Liver (tissue), 9 donors: ENCODE measurements around the gene ERAP2. TPM values are rescaled to one million over a fixed set of nuclear protein-coding genes. Genes with fewer than 3 reads are reported as not detected.

Source experiments
- DNase-seq: peaks from one replicate; pipeline ENCODE4 v3.0.0-alpha.2; 2017; ENCODE audit warnings: low spot score
- H3K27ac ChIP-seq, 2 donors: one replicate each; pipeline ENCODE4 v1.7.0; 2013; ENCODE audit warnings: inconsistent platforms in 2 of 2, low read length in 2 of 2, control low read depth in 1 of 2, low read depth in 1 of 2, mild to moderate bottlenecking in 1 of 2
- H3K27me3 ChIP-seq, 4 donors: one replicate each; pipeline versions ENCODE4 v1.6.1 to v1.7.0; 2013; ENCODE audit warnings: low read length in 3 of 4, inconsistent platforms in 1 of 4, mild to moderate bottlenecking in 1 of 4, moderate library complexity in 1 of 4; ENCODE audit not compliant: control insufficient read depth in 4 of 4, insufficient read depth in 4 of 4
- H3K36me3 ChIP-seq, 4 donors: one replicate each; pipeline versions ENCODE4 v1.6.1 to v1.7.0; 2013; ENCODE audit warnings: low read length in 3 of 4, mild to moderate bottlenecking in 3 of 4, low read depth in 1 of 4, moderate library complexity in 1 of 4; ENCODE audit not compliant: control insufficient read depth in 4 of 4, insufficient read depth in 3 of 4
- H3K4me1 ChIP-seq, 4 donors: one replicate each; pipeline versions ENCODE4 v1.6.1 to v1.7.0; 2013; ENCODE audit warnings: low read length in 3 of 4, mild to moderate bottlenecking in 3 of 4, moderate library complexity in 1 of 4; ENCODE audit not compliant: control insufficient read depth in 4 of 4, insufficient read depth in 4 of 4
- H3K4me3 ChIP-seq, 3 donors: one replicate each; pipeline versions ENCODE4 v1.6.1 to v1.7.0; 2013; ENCODE audit warnings: low read length in 3 of 3, control low read depth in 1 of 3, low read depth in 1 of 3, mild to moderate bottlenecking in 1 of 3
- H3K9ac ChIP-seq, 2 donors: one replicate each; pipeline ENCODE4 v1.7.0; 2013; ENCODE audit warnings: low read length in 2 of 2, mild to moderate bottlenecking in 2 of 2, moderate library complexity in 2 of 2, control low read depth in 1 of 2, low read depth in 1 of 2
- H3K9me3 ChIP-seq, 4 donors: one replicate each; pipeline versions ENCODE4 v1.6.1 to v1.7.0; 2013; ENCODE audit warnings: low read length in 3 of 4; ENCODE audit not compliant: control insufficient read depth in 4 of 4
- EGR1 ChIP-seq, 2 donors: IDR thresholded peaks; 2 replicates each; pipeline ENCODE4 v1.6.1; 2016 to 2018; ENCODE audit warnings: antibody characterized with exemption in 2 of 2, low read depth in 2 of 2
- FOXA1 ChIP-seq: IDR thresholded peaks from 2 replicates; pipeline ENCODE4 v1.6.1; 2016; ENCODE audit warnings: antibody characterized with exemption
- FOXA2 ChIP-seq: IDR thresholded peaks from 2 replicates; pipeline ENCODE4 v1.6.1; 2016; ENCODE audit warnings: antibody characterized with exemption
- GABPA ChIP-seq, 2 donors: IDR thresholded peaks in 1 of 2; conservative IDR thresholded peaks in 1 of 2; 2 replicates each; pipeline ENCODE4 v1.6.1; 2016; ENCODE audit warnings: antibody characterized with exemption in 2 of 2, mild to moderate bottlenecking in 1 of 2, moderate library complexity in 1 of 2
- HNF4A ChIP-seq, 2 donors: conservative IDR thresholded peaks; 2 replicates each; pipeline ENCODE4 v1.6.1; 2016; ENCODE audit warnings: antibody characterized with exemption in 2 of 2, mild to moderate bottlenecking in 2 of 2
- MAX ChIP-seq: IDR thresholded peaks from 2 replicates; pipeline ENCODE4 v1.6.1; 2016; ENCODE audit warnings: antibody characterized with exemption
- RAD21 ChIP-seq, 2 donors: IDR thresholded peaks; 2 replicates each; pipeline ENCODE4 v1.6.1; 2016; ENCODE audit warnings: antibody characterized with exemption in 2 of 2, mild to moderate bottlenecking in 2 of 2
- RXRA ChIP-seq, 2 donors: IDR thresholded peaks; 2 replicates each; pipeline ENCODE4 v1.6.1; 2017 to 2018; ENCODE audit warnings: antibody characterized with exemption in 2 of 2, mild to moderate bottlenecking in 1 of 2
- YY1 ChIP-seq: IDR thresholded peaks from 2 replicates; pipeline ENCODE4 v1.6.1; 2016; ENCODE audit warnings: antibody characterized with exemption, mild to moderate bottlenecking
- ZBTB33 ChIP-seq: IDR thresholded peaks from 2 replicates; pipeline ENCODE4 v1.6.1; 2016; ENCODE audit warnings: antibody characterized with exemption
- WGBS: extraction: QIAGEN DNeasy Blood & Tissue Kit; methylation state at CpG from one replicate; pipeline ENCODE4 v1.1.7; 2013; 5-methylcytosine and 5-hydroxymethylcytosine counted together
- polyA plus RNA-seq, 2 donors: library from polyadenylated mRNA; stranded (reverse) in 1 of 2; unstranded in 1 of 2; fragments of 200-250 nt in 1 of 2; fragments of >200 nt in 1 of 2; fragmentation: Nextera tagmentation in 1 of 2; extraction: Ambion mirVana in 1 of 2; gene quantifications; one replicate each; pipeline versions ENCODE4 v1.2.1 to v1.2.3, GENCODE V29; 2013 to 2015
- total RNA-seq, 2 donors: library from RNA; depleted of rRNA; stranded (reverse); fragments of >200 nt; gene quantifications; one replicate each; pipeline ENCODE4 v1.2.3, GENCODE V29; 2014
- TF ChIP-seq, protein P1 (sequence below): IDR thresholded peaks from 2 replicates; pipeline ENCODE4 v1.6.1; 2016; ENCODE audit warnings: antibody characterized with exemption, mild to moderate bottlenecking
- TF ChIP-seq, protein P2 (sequence below): IDR thresholded peaks from 2 replicates; pipeline ENCODE4 v1.6.1; 2016; ENCODE audit warnings: antibody characterized with exemption
- donor health status: healthy.
- donor health status: healthy.
- donor health status: healthy.
- donor health status: healthy.
- donor health status: healthy.

Gene ERAP2, protein sequence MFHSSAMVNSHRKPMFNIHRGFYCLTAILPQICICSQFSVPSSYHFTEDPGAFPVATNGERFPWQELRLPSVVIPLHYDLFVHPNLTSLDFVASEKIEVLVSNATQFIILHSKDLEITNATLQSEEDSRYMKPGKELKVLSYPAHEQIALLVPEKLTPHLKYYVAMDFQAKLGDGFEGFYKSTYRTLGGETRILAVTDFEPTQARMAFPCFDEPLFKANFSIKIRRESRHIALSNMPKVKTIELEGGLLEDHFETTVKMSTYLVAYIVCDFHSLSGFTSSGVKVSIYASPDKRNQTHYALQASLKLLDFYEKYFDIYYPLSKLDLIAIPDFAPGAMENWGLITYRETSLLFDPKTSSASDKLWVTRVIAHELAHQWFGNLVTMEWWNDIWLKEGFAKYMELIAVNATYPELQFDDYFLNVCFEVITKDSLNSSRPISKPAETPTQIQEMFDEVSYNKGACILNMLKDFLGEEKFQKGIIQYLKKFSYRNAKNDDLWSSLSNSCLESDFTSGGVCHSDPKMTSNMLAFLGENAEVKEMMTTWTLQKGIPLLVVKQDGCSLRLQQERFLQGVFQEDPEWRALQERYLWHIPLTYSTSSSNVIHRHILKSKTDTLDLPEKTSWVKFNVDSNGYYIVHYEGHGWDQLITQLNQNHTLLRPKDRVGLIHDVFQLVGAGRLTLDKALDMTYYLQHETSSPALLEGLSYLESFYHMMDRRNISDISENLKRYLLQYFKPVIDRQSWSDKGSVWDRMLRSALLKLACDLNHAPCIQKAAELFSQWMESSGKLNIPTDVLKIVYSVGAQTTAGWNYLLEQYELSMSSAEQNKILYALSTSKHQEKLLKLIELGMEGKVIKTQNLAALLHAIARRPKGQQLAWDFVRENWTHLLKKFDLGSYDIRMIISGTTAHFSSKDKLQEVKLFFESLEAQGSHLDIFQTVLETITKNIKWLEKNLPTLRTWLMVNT
- 10 to 100 TPM; 14.2 to 15.5 TPM for total RNA-seq
- polyA plus RNA-seq, result 1 to 10 TPM; 1.8 to 7.2 TPM

- 0% methylated on average over 6 of the region's 6 CpGs for WGBS
- DNase-seq, result no peak
These were observed at the start of gene ERAP2 for GRCh38 chr5:96876292-96876850. TSS of gene ERAP2 (plus strand) at chr5:96876500. CDS start at chr5:96879686, 3,186 bp downstream.

GRCh38 chr5:96829297-96829696 lies 47.0 kb upstream of the ERAP2 start:
- Histone ChIP-seq H3K9ac (no peak overlapping the region), H3K9me3 (no peaks in the 10 kb centered on the region), H3K27ac (no peak overlapping the region), H3K4me3 (no peak overlapping the region), H3K4me1 (no peaks in the 10 kb centered on the region), H3K27me3 (no peaks in the 10 kb centered on the region), H3K36me3 (no peaks in the 10 kb centered on the region)
- TF ChIP-seq FOXA1 (no peak), MAX (no peak), EGR1 (IDR thresholded peaks at IDR 0.05; ENCODE audit: low read depth in 2 of 2) (no peak), HNF4A (conservative IDR thresholded peaks at IDR 0.05) (no peak), RXRA (IDR thresholded peaks at IDR 0.05) (no peak), GABPA (IDR thresholded peaks at IDR 0.05 in 1 of 2, conservative IDR thresholded peaks at IDR 0.05 in 1 of 2) (no peak), YY1 (no peak), RAD21 (IDR thresholded peaks at IDR 0.05) (no peak), FOXA2 (no peak), ZBTB33 (no peak)
- TF ChIP-seq, protein P1, sequence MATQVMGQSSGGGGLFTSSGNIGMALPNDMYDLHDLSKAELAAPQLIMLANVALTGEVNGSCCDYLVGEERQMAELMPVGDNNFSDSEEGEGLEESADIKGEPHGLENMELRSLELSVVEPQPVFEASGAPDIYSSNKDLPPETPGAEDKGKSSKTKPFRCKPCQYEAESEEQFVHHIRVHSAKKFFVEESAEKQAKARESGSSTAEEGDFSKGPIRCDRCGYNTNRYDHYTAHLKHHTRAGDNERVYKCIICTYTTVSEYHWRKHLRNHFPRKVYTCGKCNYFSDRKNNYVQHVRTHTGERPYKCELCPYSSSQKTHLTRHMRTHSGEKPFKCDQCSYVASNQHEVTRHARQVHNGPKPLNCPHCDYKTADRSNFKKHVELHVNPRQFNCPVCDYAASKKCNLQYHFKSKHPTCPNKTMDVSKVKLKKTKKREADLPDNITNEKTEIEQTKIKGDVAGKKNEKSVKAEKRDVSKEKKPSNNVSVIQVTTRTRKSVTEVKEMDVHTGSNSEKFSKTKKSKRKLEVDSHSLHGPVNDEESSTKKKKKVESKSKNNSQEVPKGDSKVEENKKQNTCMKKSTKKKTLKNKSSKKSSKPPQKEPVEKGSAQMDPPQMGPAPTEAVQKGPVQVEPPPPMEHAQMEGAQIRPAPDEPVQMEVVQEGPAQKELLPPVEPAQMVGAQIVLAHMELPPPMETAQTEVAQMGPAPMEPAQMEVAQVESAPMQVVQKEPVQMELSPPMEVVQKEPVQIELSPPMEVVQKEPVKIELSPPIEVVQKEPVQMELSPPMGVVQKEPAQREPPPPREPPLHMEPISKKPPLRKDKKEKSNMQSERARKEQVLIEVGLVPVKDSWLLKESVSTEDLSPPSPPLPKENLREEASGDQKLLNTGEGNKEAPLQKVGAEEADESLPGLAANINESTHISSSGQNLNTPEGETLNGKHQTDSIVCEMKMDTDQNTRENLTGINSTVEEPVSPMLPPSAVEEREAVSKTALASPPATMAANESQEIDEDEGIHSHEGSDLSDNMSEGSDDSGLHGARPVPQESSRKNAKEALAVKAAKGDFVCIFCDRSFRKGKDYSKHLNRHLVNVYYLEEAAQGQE, result no peak
- TF ChIP-seq, protein P2, sequence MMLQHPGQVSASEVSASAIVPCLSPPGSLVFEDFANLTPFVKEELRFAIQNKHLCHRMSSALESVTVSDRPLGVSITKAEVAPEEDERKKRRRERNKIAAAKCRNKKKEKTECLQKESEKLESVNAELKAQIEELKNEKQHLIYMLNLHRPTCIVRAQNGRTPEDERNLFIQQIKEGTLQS, result no peak
- WGBS, result 95% methylated on average over 6 of the region's 6 CpGs
- DNase-seq, result no peak

More at GRCh38 chr5:96876292-96876850, at the start of gene ERAP2:
- peaks cover 0 to 18% (median 10%) of the 10 kb centered on the region in 4 donors for H3K4me1 ChIP-seq
- H3K9ac ChIP-seq, result peak within 1 kb of the TSS; percentile 85 to 98
- no peaks in the 10 kb centered on the region for H3K9me3 ChIP-seq
- peak within 1 kb of the TSS; percentile 74 to 98 (median 91) for H3K4me3 ChIP-seq
- no peaks in the 10 kb centered on the region for H3K27me3 ChIP-seq
- TF ChIP-seq RAD21 (IDR thresholded peaks at IDR 0.05) (peak in 1 of 2 donors; percentile 24), MAX (peak; percentile 48), HNF4A (conservative IDR thresholded peaks at IDR 0.05) (no peak)
- peak within 1 kb of the TSS; percentile 68 to 84 for H3K27ac ChIP-seq
- H3K36me3 ChIP-seq, result peaks cover 0 to 4% (median 1%) of the 10 kb centered on the region in 4 donors
